HepG2 (cell line): ENCODE measurements around the gene RCBTB1. TPM values are rescaled to one million over a fixed set of nuclear protein-coding genes. Genes with fewer than 3 reads are reported as not detected.

Experiments used
- ATAC-seq: fragments of 200-7000 bp; cut with Tn5 transposase; 3 replicates; pipeline ENCODE4 v1.9.1; 2020; ENCODE audit warnings: mild to moderate bottlenecking, moderate library complexity
- BruUV-seq: library from RNA; stranded (reverse); fragments of 400-500 nt; replicated peaks from 2 replicates; lab custom pipeline; 2021; lab: Mats Ljungman, UMichigan
- CTCF ChIA-PET: fragments of 300-600 bp; formaldehyde crosslinking; extraction: SDS; loops from one replicate; lab custom pipeline; 2021; ENCODE audit warnings: low total read pairs, inconsistent platforms, low intra/inter-chr PET ratio; lab: Yijun Ruan, JAX
- POLR2A ChIA-PET: fragments of 350-600 bp; sonication (Branson Sonifier 250); formaldehyde crosslinking; loops from one replicate; lab custom pipeline; 2020; ENCODE audit warnings: antibody characterized with exemption, inconsistent platforms; lab: Yijun Ruan, JAX
- DNase-seq: peaks from one replicate; pipeline ENCODE4 v3.0.0-alpha.2; 2015; ENCODE audit warnings: low spot score
- FAIRE-seq: peaks from 3 replicates; lab custom pipeline; 2011; peaks lifted over from hg19 to GRCh38; lab: Jason Lieb, UNC
- H2AFZ ChIP-seq: one replicate; pipeline ENCODE4 v1.6.1; 2011; ENCODE audit warnings: low read length, inconsistent platforms
- H3K27ac ChIP-seq: fragments of 300-600 bp; 3 replicates; pipeline ENCODE4 v1.8.0; 2011; ENCODE audit warnings: mixed run types, mild to moderate bottlenecking, mixed read lengths, low read length, inconsistent platforms; ENCODE audit not compliant: insufficient read depth; ENCODE audit errors: extremely low read length
- H3K27me3 ChIP-seq, 2 experiments: fragments of 200-600 bp in 1 of 2; 2 replicates in 1 of 2; 3 replicates in 1 of 2; pipeline versions ENCODE4 v1.6.0 to v1.8.0; 2011; ENCODE audit warnings: low read length in 2 of 2, mild to moderate bottlenecking in 2 of 2, moderate library complexity in 2 of 2, inconsistent platforms in 1 of 2; ENCODE audit not compliant: insufficient read depth in 2 of 2, control insufficient read depth in 1 of 2
- H3K36me3 ChIP-seq, 2 experiments: fragments of 200-600 bp in 1 of 2; replicated peaks in 1 of 2; 2 replicates in 1 of 2; 3 replicates in 1 of 2; pipeline versions ENCODE4 v1.5.1 to v1.8.0; 2011; ENCODE audit warnings: low read length in 2 of 2, inconsistent platforms in 1 of 2; ENCODE audit not compliant: insufficient read depth in 2 of 2, control insufficient read depth in 1 of 2
- H3K4me1 ChIP-seq: 2 replicates; pipeline ENCODE4 v1.5.1; 2012; ENCODE audit warnings: low read length, inconsistent platforms; ENCODE audit not compliant: insufficient read depth
- H3K4me2 ChIP-seq: 2 replicates; pipeline ENCODE4 v1.6.0; 2011; ENCODE audit warnings: low read depth, low read length, inconsistent platforms
- H3K4me3 ChIP-seq, 3 experiments: fragments of 200-600 bp in 1 of 3; sonication (generic), shearing (Covaris generic) in 1 of 3; replicated peaks in 1 of 3; 2 replicates each; pipeline ENCODE4 v1.5.1; 2011 to 2016; ENCODE audit warnings: low read length in 3 of 3, inconsistent platforms in 2 of 3, low read depth in 2 of 3, mild to moderate bottlenecking in 2 of 3, control low read depth in 1 of 3, mixed read lengths in 1 of 3; ENCODE audit not compliant: insufficient read depth in 1 of 3
- H3K79me2 ChIP-seq: one replicate; pipeline ENCODE4 v1.6.1; 2011; ENCODE audit warnings: low read length, inconsistent platforms; ENCODE audit not compliant: insufficient read depth
- H3K9ac ChIP-seq: 2 replicates; pipeline ENCODE4 v1.6.0; 2011; ENCODE audit warnings: mild to moderate bottlenecking, low read depth, low read length, inconsistent platforms; ENCODE audit not compliant: insufficient read depth
- H3K9me3 ChIP-seq: 2 replicates; pipeline ENCODE4 v1.5.1; 2012; ENCODE audit warnings: mild to moderate bottlenecking, low read length
- H4K20me1 ChIP-seq: 2 replicates; pipeline ENCODE4 v1.6.0; 2011; ENCODE audit warnings: inconsistent platforms, mild to moderate bottlenecking, low read length, moderate library complexity; ENCODE audit not compliant: insufficient read depth
- ATF3 ChIP-seq: sonication (generic); formaldehyde crosslinking; IDR thresholded peaks from 2 replicates; pipeline ENCODE4 v1.4.0; 2020; ENCODE audit warnings: missing genetic modification reagents
- CHD4 ChIP-seq: fragments of 200-600 bp; sonication (generic); IDR thresholded peaks from 2 replicates; pipeline ENCODE4 v1.7.0; 2017; ENCODE audit warnings: mild to moderate bottlenecking, low read length, borderline replicate concordance
- MXD1 ChIP-seq: sonication (generic); formaldehyde crosslinking; IDR thresholded peaks from 2 replicates; pipeline ENCODE4 v1.4.0; 2020; ENCODE audit warnings: mild to moderate bottlenecking, missing genetic modification reagents
- MXI1 ChIP-seq: IDR thresholded peaks from 3 replicates; pipeline ENCODE4 v1.6.1; 2012; ENCODE audit warnings: low read depth, low read length, inconsistent platforms, borderline replicate concordance
- SATB2 ChIP-seq: sonication (generic); formaldehyde crosslinking; IDR thresholded peaks from 2 replicates; pipeline ENCODE4 v1.5.0; 2020; ENCODE audit warnings: missing genetic modification reagents
- ZNF766 ChIP-seq: sonication (generic); formaldehyde crosslinking; IDR thresholded peaks from 2 replicates; pipeline ENCODE4 v1.5.0; 2020; ENCODE audit warnings: missing genetic modification reagents, borderline replicate concordance
- ZNF777 ChIP-seq: sonication (generic); formaldehyde crosslinking; IDR thresholded peaks from 2 replicates; pipeline ENCODE4 v1.4.0; 2020; ENCODE audit warnings: missing genetic modification reagents
- ZNF790 ChIP-seq: sonication (generic); formaldehyde crosslinking; IDR thresholded peaks from 2 replicates; pipeline ENCODE4 v1.8.0; 2022; ENCODE audit warnings: missing genetic modification reagents, mild to moderate bottlenecking, borderline replicate concordance
- WGBS: methylation state at CpG from one replicate; pipeline ENCODE4 v1.1.6; 2017; ENCODE audit warnings: low lambda C conversion rate; 5-methylcytosine and 5-hydroxymethylcytosine counted together
- in situ Hi-C: cut with HindIII; loops from 2 replicates; pipeline ENCODE4 v1.10.0; 2017; ENCODE audit warnings: low pct_unique_long_range_greater_than_20kb; ENCODE audit not compliant: extremely low pct_ligation_motif_present
- intact Hi-C: fragments of 100-400 bp; cut with micrococcal nuclease; formaldehyde crosslinking; loops from one replicate; pipeline ENCODE4 v1.10.0; 2022; ENCODE audit not compliant: unreplicated experiment
- polyA plus RNA-seq, 8 experiments: library from polyadenylated mRNA; depleted of rRNA in 3 of 8; stranded (reverse) in 7 of 8; unstranded in 1 of 8; fragments of >200 nt; fragmentation: Illumina TruSeq in 4 of 8; extraction: Trizol in 4 of 8; gene quantifications; 2 replicates each; pipeline versions ENCODE4 v1.2.1 to v1.2.3, GENCODE V29; 2011 to 2016; ENCODE audit warnings: low read depth in 4 of 8, missing spikeins in 1 of 8, mixed read lengths in 1 of 8; ENCODE audit not compliant: insufficient read depth in 1 of 8
- total RNA-seq, 5 experiments: library from RNA; depleted of rRNA; stranded (reverse); fragments of >200 nt; fragmentation: Illumina TruSeq; extraction: Trizol; gene quantifications; 2 replicates each; pipeline ENCODE4 v1.2.3, GENCODE V29; 2016; ENCODE audit warnings: low read depth in 1 of 5
- TF ChIP-seq, protein P1 (sequence below): IDR thresholded peaks from 2 replicates; pipeline ENCODE4 v1.6.1; 2016; ENCODE audit warnings: missing compliant biosample characterization, missing genetic modification reagents, borderline replicate concordance
- TF ChIP-seq, protein P2 (sequence below): sonication (generic); formaldehyde crosslinking; IDR thresholded peaks from 2 replicates; pipeline ENCODE4 v1.8.0; 2022; ENCODE audit warnings: mild to moderate bottlenecking, missing genetic modification reagents
- TF ChIP-seq, protein P3 (sequence below): sonication (generic); formaldehyde crosslinking; IDR thresholded peaks from 2 replicates; pipeline ENCODE4 v1.9.0; 2021; ENCODE audit warnings: missing genetic modification reagents, borderline replicate concordance

Gene RCBTB1
- total and polyA plus RNA-seq, 2 of the 13 experiments (the other 11 are each of a cell fraction or from before 2014, with no cell fraction given), result 13.4 to 21.6 TPM

GRCh38 chr13:49498206-49498605 lies 87.2 kb downstream of the RCBTB1 start (continued):
- TF ChIP-seq, protein P1, sequence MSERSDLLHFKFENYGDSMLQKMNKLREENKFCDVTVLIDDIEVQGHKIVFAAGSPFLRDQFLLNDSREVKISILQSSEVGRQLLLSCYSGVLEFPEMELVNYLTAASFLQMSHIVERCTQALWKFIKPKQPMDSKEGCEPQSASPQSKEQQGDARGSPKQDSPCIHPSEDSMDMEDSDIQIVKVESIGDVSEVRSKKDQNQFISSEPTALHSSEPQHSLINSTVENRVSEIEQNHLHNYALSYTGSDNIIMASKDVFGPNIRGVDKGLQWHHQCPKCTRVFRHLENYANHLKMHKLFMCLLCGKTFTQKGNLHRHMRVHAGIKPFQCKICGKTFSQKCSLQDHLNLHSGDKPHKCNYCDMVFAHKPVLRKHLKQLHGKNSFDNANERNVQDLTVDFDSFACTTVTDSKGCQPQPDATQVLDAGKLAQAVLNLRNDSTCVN (CRISPR knock-in tag), result no peak
- TF ChIP-seq ZNF777 (CRISPR knock-in tag), result no peak
- TF ChIP-seq, protein P2, sequence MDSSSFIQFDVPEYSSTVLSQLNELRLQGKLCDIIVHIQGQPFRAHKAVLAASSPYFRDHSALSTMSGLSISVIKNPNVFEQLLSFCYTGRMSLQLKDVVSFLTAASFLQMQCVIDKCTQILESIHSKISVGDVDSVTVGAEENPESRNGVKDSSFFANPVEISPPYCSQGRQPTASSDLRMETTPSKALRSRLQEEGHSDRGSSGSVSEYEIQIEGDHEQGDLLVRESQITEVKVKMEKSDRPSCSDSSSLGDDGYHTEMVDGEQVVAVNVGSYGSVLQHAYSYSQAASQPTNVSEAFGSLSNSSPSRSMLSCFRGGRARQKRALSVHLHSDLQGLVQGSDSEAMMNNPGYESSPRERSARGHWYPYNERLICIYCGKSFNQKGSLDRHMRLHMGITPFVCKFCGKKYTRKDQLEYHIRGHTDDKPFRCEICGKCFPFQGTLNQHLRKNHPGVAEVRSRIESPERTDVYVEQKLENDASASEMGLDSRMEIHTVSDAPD (CRISPR knock-in tag), result no peak
- TF ChIP-seq ATF3 (CRISPR knock-in tag), result no peak

DNA sequence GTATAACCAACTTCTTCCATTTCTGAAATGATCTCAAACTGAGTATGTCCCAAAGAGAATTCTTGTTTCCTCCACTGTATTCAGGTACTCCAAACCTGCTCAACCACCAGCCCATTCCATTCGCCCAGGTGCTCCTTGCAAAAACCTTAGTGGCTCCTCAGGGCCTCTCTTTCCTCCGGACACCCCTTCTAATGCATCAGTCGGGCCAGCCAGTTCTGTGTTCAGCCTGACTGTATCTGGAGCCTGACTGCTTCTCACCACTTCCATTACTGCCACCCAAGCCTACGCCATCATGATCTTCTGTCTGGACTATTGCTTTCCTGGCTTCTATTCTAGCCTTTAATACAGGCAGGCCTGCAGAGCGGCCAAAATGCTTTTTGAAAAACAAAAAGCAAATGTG lies 88.1 kb downstream of the RCBTB1 start:
- no peak for ATAC-seq

More for the DNA sequence above, 88.1 kb downstream of the RCBTB1 start:
- in situ Hi-C loops (no loop called here), intact Hi-C loops (loop anchor here (5.0 kb wide), 1 partner anchor 45 kb away; no protein-coding TSS in a partner anchor)
- Histone ChIP-seq H3K9ac (no peak overlapping the region), H3K4me2 (no peak overlapping the region), H3K4me3 (no peak overlapping the region), H2AFZ (no peak overlapping the region), H4K20me1 (no peaks in the 10 kb centered on the region), H3K4me1 (peaks cover 21% of the 10 kb centered on the region), H3K36me3 (no peaks in the 10 kb centered on the region), H3K79me2 (no peaks in the 10 kb centered on the region), H3K9me3 (no peaks in the 10 kb centered on the region), H3K27me3 (no peaks in the 10 kb centered on the region), H3K27ac (peak overlapping the region; percentile 17)
- TF ChIP-seq MXI1, result no peak
- TF ChIP-seq CHD4, result no peak
- TF ChIP-seq ZNF790, result no peak
- no peak for TF ChIP-seq SATB2 (CRISPR knock-in tag)
- no peak for TF ChIP-seq ZNF766 (CRISPR knock-in tag)
- no peak for TF ChIP-seq MXD1 (CRISPR knock-in tag)
- TF ChIP-seq, protein P3, sequence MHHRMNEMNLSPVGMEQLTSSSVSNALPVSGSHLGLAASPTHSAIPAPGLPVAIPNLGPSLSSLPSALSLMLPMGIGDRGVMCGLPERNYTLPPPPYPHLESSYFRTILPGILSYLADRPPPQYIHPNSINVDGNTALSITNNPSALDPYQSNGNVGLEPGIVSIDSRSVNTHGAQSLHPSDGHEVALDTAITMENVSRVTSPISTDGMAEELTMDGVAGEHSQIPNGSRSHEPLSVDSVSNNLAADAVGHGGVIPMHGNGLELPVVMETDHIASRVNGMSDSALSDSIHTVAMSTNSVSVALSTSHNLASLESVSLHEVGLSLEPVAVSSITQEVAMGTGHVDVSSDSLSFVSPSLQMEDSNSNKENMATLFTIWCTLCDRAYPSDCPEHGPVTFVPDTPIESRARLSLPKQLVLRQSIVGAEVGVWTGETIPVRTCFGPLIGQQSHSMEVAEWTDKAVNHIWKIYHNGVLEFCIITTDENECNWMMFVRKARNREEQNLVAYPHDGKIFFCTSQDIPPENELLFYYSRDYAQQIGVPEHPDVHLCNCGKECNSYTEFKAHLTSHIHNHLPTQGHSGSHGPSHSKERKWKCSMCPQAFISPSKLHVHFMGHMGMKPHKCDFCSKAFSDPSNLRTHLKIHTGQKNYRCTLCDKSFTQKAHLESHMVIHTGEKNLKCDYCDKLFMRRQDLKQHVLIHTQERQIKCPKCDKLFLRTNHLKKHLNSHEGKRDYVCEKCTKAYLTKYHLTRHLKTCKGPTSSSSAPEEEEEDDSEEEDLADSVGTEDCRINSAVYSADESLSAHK (CRISPR knock-in tag), result no peak
- TSS peak; percentile 49 for BruUV-seq
- ChIA-PET POLR2A (interaction anchor here (1.0 to 2.9 kb wide), 3 partner anchors 53 to 183 kb away, joined by 4 to 47 read pairs (median 6); partner anchors contain the start of genes CAB39L, RCBTB1 and SETDB2), CTCF (no interaction called here)
- 93% methylated on average over 5 of the region's 5 CpGs for WGBS
- FAIRE-seq (no peak), DNase-seq (no peak)
